Transverse colon (tissue), 3 donors: ENCODE data around the gene RGS13.

Experiments used
- CTCF ChIP-seq, 5 experiments: fragments of 200-600 bp in 3 of 5; fragments of 450-650 bp in 2 of 5; sonication (generic) in 3 of 5; IDR thresholded peaks; 1 replicate in 2 of 5; 2 replicates in 3 of 5; pipeline ENCODE4 v1.5.1; 2016 to 2017; ENCODE audit warnings: antibody characterized with exemption in 5 of 5, inconsistent platforms in 3 of 5, mild to moderate bottlenecking in 2 of 5, moderate library complexity in 1 of 5
- EP300 ChIP-seq: sonication (generic); formaldehyde crosslinking; IDR thresholded peaks from one replicate; pipeline ENCODE4 v1.6.1; 2017; ENCODE audit warnings: antibody characterized with exemption, low read depth
- POLR2A ChIP-seq: fragments of 450-650 bp; IDR thresholded peaks from one replicate; pipeline ENCODE4 v1.6.1; 2016; ENCODE audit warnings: antibody characterized with exemption, mild to moderate bottlenecking, moderate library complexity

- TF ChIP-seq EP300 (no peak), CTCF (IDR thresholded peaks at IDR 0.05) (no peak), POLR2A (no peak)
Observed at GRCh38 chr1:192631749-192632148, 4.2 kb upstream of the RGS13 start.
